Measurements from ENCODE around the gene RAI1. TPM values are rescaled to one million over a fixed set of nuclear protein-coding genes. Genes with fewer than 3 reads are reported as not detected.
"Not testable (repeated sequence)": the region's sequence is repeated elsewhere in the genome, so short reads cannot be mapped to it uniquely, and the experiment has no call there.

RAI1 gene, protein sequence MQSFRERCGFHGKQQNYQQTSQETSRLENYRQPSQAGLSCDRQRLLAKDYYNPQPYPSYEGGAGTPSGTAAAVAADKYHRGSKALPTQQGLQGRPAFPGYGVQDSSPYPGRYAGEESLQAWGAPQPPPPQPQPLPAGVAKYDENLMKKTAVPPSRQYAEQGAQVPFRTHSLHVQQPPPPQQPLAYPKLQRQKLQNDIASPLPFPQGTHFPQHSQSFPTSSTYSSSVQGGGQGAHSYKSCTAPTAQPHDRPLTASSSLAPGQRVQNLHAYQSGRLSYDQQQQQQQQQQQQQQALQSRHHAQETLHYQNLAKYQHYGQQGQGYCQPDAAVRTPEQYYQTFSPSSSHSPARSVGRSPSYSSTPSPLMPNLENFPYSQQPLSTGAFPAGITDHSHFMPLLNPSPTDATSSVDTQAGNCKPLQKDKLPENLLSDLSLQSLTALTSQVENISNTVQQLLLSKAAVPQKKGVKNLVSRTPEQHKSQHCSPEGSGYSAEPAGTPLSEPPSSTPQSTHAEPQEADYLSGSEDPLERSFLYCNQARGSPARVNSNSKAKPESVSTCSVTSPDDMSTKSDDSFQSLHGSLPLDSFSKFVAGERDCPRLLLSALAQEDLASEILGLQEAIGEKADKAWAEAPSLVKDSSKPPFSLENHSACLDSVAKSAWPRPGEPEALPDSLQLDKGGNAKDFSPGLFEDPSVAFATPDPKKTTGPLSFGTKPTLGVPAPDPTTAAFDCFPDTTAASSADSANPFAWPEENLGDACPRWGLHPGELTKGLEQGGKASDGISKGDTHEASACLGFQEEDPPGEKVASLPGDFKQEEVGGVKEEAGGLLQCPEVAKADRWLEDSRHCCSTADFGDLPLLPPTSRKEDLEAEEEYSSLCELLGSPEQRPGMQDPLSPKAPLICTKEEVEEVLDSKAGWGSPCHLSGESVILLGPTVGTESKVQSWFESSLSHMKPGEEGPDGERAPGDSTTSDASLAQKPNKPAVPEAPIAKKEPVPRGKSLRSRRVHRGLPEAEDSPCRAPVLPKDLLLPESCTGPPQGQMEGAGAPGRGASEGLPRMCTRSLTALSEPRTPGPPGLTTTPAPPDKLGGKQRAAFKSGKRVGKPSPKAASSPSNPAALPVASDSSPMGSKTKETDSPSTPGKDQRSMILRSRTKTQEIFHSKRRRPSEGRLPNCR (N-terminal part only)
- total RNA-seq = 10 to 100 TPM; 12.8 to 51.2 (median 47.6) TPM

DNA sequence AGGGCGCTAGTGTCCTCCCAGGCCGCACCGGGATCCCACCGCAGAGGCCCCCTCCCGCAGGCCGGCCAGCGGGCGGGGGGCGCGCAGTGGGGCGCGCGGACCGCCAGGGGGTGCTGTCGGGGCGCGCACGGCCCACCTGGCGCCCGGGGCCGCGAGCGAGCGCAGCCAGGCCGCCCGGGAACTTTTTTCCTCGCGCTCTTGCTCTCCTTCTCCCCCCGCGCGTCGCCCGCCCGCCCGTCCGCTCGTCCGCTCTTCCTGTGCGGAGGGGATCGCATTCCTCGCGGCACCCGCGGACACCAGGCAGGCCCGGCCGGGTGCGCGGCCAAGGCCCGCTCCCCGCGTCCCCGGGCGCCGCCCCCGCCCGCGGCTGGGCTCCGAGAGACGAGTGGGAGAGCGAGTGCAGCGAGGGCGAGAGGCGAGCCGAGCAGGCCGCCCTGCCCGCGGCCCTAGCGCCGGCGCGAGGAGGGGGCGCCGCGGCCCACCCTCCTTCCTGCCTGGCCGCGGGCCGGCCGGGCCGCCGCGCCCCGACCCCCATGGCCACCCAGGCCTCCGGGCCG lies at the start of gene RAI1:
RAI1 (plus strand) TSS at position 272 of the 557 bp plus-strand sequence. CDS start 111,491 bp downstream, outside the sequence.
- H3K27ac ChIP-seq = peak within 1 kb of the TSS; percentile 87 to 94 (median 93)
- peaks cover 4 to 35% (median 8%) of the 10 kb centered on the region in 4 donors for H3K4me1 ChIP-seq
- TF ChIP-seq, protein P1, sequence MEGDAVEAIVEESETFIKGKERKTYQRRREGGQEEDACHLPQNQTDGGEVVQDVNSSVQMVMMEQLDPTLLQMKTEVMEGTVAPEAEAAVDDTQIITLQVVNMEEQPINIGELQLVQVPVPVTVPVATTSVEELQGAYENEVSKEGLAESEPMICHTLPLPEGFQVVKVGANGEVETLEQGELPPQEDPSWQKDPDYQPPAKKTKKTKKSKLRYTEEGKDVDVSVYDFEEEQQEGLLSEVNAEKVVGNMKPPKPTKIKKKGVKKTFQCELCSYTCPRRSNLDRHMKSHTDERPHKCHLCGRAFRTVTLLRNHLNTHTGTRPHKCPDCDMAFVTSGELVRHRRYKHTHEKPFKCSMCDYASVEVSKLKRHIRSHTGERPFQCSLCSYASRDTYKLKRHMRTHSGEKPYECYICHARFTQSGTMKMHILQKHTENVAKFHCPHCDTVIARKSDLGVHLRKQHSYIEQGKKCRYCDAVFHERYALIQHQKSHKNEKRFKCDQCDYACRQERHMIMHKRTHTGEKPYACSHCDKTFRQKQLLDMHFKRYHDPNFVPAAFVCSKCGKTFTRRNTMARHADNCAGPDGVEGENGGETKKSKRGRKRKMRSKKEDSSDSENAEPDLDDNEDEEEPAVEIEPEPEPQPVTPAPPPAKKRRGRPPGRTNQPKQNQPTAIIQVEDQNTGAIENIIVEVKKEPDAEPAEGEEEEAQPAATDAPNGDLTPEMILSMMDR (IDR thresholded peaks at IDR 0.05) = peak; percentile 59 to 96 (median 92)
- peak in 1 of 2 donors; percentile 31 for TF ChIP-seq POLR2A (IDR thresholded peaks at IDR 0.05)
- H3K27me3 ChIP-seq = no peaks in the 10 kb centered on the region
- H3K4me3 ChIP-seq = peak within 1 kb of the TSS; percentile 70 to 93 (median 90)
- no peaks in the 10 kb centered on the region for H3K9me3 ChIP-seq
- DNase-seq = peak; percentile 65 to 87 (median 85)
- H3K36me3 ChIP-seq = no peaks in the 10 kb centered on the region

DNA sequence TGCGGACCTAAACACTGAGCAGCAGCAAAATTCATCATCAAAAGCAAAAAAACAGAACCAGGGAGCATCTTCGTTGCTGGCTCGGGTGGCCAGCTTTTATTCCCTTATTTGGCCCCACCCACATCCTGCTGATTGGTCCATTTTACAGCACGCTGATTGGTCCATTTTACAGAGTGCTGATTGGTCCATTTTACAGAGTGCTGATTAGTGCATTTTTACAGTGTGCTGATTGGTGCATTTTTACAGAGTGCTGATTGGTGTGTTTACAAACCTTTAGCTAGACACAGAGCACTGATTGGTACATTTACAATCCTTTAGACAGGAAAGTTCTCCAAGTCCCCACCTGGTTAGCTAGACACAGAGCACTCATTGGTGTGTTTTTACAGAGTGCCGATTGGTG lies 48.6 kb upstream of the RAI1 start:
- H3K27me3 ChIP-seq, H3K27ac ChIP-seq, DNase-seq, H3K4me1 ChIP-seq, H3K4me3 ChIP-seq, H3K36me3 ChIP-seq, H3K9me3 ChIP-seq: not testable (repeated sequence)

DNA sequence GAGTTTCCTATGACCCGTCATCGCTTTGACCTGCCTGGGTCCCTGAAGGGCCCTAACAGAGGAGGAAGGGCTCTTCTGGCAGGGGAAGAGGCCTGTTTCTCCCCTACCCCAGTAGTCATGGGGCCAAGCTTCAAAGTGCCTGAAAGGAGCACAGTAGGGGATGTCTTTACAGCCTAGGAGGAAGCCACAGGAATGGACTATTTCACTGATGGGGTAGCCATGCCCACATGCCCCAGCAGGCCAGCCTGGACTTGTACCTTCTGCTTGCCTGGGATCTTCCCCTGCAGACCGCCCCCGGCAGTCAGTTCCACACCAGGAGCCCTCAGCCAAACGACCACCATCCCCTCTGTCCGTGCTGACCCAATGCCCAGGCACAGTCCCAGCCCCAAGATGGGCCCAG lies 47.9 kb upstream of the RAI1 start:
- Histone ChIP-seq H3K4me3 (no peak overlapping the region), H3K27ac (no peak overlapping the region), H3K4me1 (no peaks in the 10 kb centered on the region), H3K27me3 (no peaks in the 10 kb centered on the region), H3K36me3 (no peaks in the 10 kb centered on the region), H3K9me3 (no peaks in the 10 kb centered on the region)
- DNase-seq = no peak
- TF ChIP-seq, protein P1 (IDR thresholded peaks at IDR 0.05) = no peak
- TF ChIP-seq POLR2A (IDR thresholded peaks at IDR 0.05) = no peak

DNA sequence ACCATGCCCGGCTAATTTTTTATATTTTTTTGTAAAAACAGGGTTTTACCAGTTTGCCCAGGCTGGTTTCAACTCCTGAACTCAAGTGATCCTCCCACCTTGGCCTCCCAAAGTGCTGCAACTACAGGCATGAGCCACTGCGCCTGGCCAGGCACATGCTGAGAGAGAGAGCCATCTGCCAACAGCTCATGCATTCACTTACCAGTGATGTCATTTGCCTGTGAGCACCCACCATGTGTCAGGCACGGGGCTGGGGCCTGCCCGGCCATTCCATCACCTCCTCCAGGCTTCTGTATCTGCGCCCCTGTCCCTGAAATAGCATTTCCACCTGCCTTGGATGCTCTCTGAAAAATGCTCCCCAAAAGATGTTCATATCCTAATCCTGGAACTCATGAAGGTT lies 46.1 kb upstream of the RAI1 start:
- H3K4me1 ChIP-seq = no peaks in the 10 kb centered on the region
- H3K27ac ChIP-seq = no peak overlapping the region
- no peak overlapping the region for H3K4me3 ChIP-seq
- no peaks in the 10 kb centered on the region for H3K36me3 ChIP-seq
- no peaks in the 10 kb centered on the region for H3K27me3 ChIP-seq
- TF ChIP-seq, protein P1 (IDR thresholded peaks at IDR 0.05) = no peak
- no peak for TF ChIP-seq POLR2A (IDR thresholded peaks at IDR 0.05)
- no peak for DNase-seq
- H3K9me3 ChIP-seq = no peaks in the 10 kb centered on the region

DNA sequence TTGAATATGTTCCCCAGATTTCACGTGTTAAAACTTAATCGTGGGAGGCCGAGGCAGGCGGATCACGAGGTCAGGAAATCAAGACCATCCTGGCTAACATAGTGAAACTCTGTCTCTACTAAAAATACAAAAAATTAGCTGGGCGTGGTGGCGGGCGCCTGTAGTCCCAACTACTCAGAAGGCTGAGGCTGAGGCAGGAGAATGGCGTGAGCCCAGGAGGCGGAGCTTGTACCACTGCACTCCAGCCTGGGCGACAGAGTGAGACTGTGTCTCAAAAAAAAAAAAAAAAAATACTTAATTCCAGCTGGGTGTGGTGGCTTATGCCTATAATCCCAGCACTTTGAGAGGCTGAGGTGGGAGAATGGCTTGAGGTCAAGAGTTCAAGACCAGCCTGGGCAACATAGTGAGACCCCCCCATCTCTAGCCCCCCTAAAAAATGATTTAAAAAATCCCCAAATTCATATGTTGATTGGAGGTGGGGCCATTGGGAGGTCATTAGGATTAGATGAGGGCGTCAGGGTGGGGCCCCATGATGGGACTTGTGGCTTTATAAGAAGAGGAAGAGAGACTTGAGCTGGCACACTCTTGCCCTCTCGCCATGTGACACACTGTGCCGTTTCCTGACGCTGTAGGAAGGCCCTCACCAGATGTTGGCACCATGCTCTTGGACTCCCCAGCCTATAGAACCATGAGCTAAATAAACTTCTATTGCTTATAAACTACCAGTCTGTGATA lies 45.6 kb upstream of the RAI1 start:
- not testable (repeated sequence) for DNase-seq

More for the DNA sequence above, 45.6 kb upstream of the RAI1 start:
- not testable (repeated sequence) for H3K36me3 ChIP-seq, H3K9me3 ChIP-seq, H3K27ac ChIP-seq, H3K4me1 ChIP-seq, H3K4me3 ChIP-seq, H3K27me3 ChIP-seq
